Endothelial cell of umbilical vein (primary cell): Measurements from ENCODE around the gene PPTC7. TPM values are rescaled to one million over a fixed set of nuclear protein-coding genes. Genes with fewer than 3 reads are reported as not detected.

ENCODE experiments used
- BruUV-seq: library from RNA; stranded (reverse); fragments of 400-500 nt; replicated peaks from 2 replicates; lab custom pipeline; 2021; lab: Mats Ljungman, UMichigan
- CTCF ChIA-PET: fragments of 300-600, 350-600 bp; sonication (Branson Sonifier 250); formaldehyde crosslinking; loops from one replicate; lab custom pipeline; 2021; ENCODE audit warnings: antibody characterized with exemption, inconsistent platforms; lab: Charles Lee
- POLR2A ChIA-PET: fragments of 300-600, 350-600 bp; sonication (Branson Sonifier 250); formaldehyde crosslinking; loops from one replicate; lab custom pipeline; 2021; ENCODE audit warnings: antibody characterized with exemption, inconsistent platforms; lab: Charles Lee
- DNase-seq: peaks from one replicate; pipeline ENCODE4 v3.0.0-alpha.2; 2011; ENCODE audit warnings: low read depth, low spot score
- FAIRE-seq: peaks from 2 replicates; lab custom pipeline; 2011; peaks lifted over from hg19 to GRCh38; lab: Jason Lieb, UNC
- H2AFZ ChIP-seq: 2 replicates; pipeline ENCODE4 v1.6.0; 2012; ENCODE audit warnings: low read depth, low read length, control low read depth, inconsistent platforms
- H3K27ac ChIP-seq: 2 replicates; pipeline ENCODE4 v1.5.1; 2011; ENCODE audit warnings: low read depth, mild to moderate bottlenecking, control low read depth, low read length, moderate library complexity; ENCODE audit not compliant: insufficient read depth
- H3K27me3 ChIP-seq, 2 experiments: 2 replicates each; pipeline versions ENCODE4 v1.6.0 to v1.6.1; 2011; ENCODE audit warnings: low read length in 2 of 2, mixed read lengths in 1 of 2; ENCODE audit not compliant: control insufficient read depth in 2 of 2, insufficient read depth in 2 of 2
- H3K36me3 ChIP-seq, 2 experiments: 2 replicates in 1 of 2; 3 replicates in 1 of 2; pipeline ENCODE4 v1.5.1; 2011; ENCODE audit warnings: low read length in 2 of 2, mild to moderate bottlenecking in 1 of 2, moderate library complexity in 1 of 2; ENCODE audit not compliant: control insufficient read depth in 2 of 2, insufficient read depth in 2 of 2; ENCODE audit errors: extremely low read depth in 1 of 2
- H3K4me1 ChIP-seq: 3 replicates; pipeline ENCODE4 v1.5.1; 2011; ENCODE audit warnings: mild to moderate bottlenecking, low read length; ENCODE audit not compliant: control insufficient read depth, insufficient read depth; ENCODE audit errors: extremely low read depth
- H3K4me2 ChIP-seq: 2 replicates; pipeline ENCODE4 v1.6.1; 2011; ENCODE audit warnings: low read length, control low read depth, mixed read lengths; ENCODE audit not compliant: insufficient read depth
- H3K4me3 ChIP-seq, 3 experiments: fragments of 200-600 bp in 1 of 3; sonication (generic), shearing (Covaris generic) in 1 of 3; replicated peaks in 1 of 3; 2 replicates each; pipeline ENCODE4 v1.5.1; 2011 to 2016; ENCODE audit warnings: control low read depth in 3 of 3, low read length in 3 of 3, mild to moderate bottlenecking in 2 of 3, inconsistent platforms in 1 of 3, low read depth in 1 of 3, moderate library complexity in 1 of 3; ENCODE audit not compliant: insufficient read depth in 1 of 3
- H3K79me2 ChIP-seq: 2 replicates; pipeline ENCODE4 v1.6.0; 2012; ENCODE audit warnings: low read length, inconsistent platforms; ENCODE audit not compliant: control insufficient read depth, insufficient read depth
- H3K9ac ChIP-seq: replicated peaks from 2 replicates; pipeline ENCODE3; 2011; ENCODE audit warnings: low read length, control low read depth; ENCODE audit not compliant: insufficient read depth; ENCODE audit errors: extremely low read depth
- H3K9me1 ChIP-seq: replicated peaks from 3 replicates; pipeline ENCODE4 v1.6.0; 2011; ENCODE audit warnings: mild to moderate bottlenecking, low read length; ENCODE audit not compliant: control insufficient read depth, insufficient read depth; ENCODE audit errors: extremely low read depth
- H3K9me3 ChIP-seq: replicated peaks from 2 replicates; pipeline ENCODE4 v1.5.1; 2012; ENCODE audit warnings: low read length, inconsistent platforms; ENCODE audit not compliant: control insufficient read depth, insufficient read depth
- H4K20me1 ChIP-seq: replicated peaks from 2 replicates; pipeline ENCODE3; 2011; ENCODE audit warnings: mild to moderate bottlenecking, low read length; ENCODE audit not compliant: control insufficient read depth, insufficient read depth; ENCODE audit errors: extremely low read depth
- EZH2 ChIP-seq: IDR thresholded peaks from 2 replicates; pipeline ENCODE4 v1.6.1; 2012; ENCODE audit warnings: borderline replicate concordance, low read depth, mild to moderate bottlenecking, moderate library complexity, low read length, inconsistent platforms; ENCODE audit not compliant: severe bottlenecking
- FOS ChIP-seq: IDR thresholded peaks from 2 replicates; pipeline ENCODE4 v1.6.1; 2011; ENCODE audit warnings: mild to moderate bottlenecking, low read length, moderate library complexity, borderline replicate concordance; ENCODE audit not compliant: insufficient read depth
- GATA2 ChIP-seq: IDR thresholded peaks from 2 replicates; pipeline ENCODE4 v1.7.0; 2011; ENCODE audit warnings: low read depth, mild to moderate bottlenecking, moderate library complexity, mixed read lengths, low read length; ENCODE audit not compliant: insufficient read length, insufficient read depth
- JUN ChIP-seq: IDR thresholded peaks from 2 replicates; pipeline ENCODE4 v1.6.1; 2011; ENCODE audit warnings: borderline replicate concordance, low read depth; ENCODE audit not compliant: insufficient read length, insufficient read depth
- MAX ChIP-seq: IDR thresholded peaks from 2 replicates; pipeline ENCODE4 v1.6.1; 2011; ENCODE audit not compliant: insufficient read depth, insufficient read length
- MYC ChIP-seq: IDR thresholded peaks from one replicate; pipeline ENCODE4 v1.6.1; 2011; ENCODE audit warnings: mild to moderate bottlenecking, low read depth, low read length
- POLR2A ChIP-seq: IDR thresholded peaks from 2 replicates; pipeline ENCODE4 v1.6.1; 2012; ENCODE audit warnings: low read depth, mild to moderate bottlenecking, control low read depth, low read length
- POLR2AphosphoS5 ChIP-seq: IDR thresholded peaks from 2 replicates; pipeline ENCODE4 v1.6.1; 2012; ENCODE audit warnings: low read depth, mild to moderate bottlenecking, control low read depth, low read length, moderate library complexity; ENCODE audit not compliant: insufficient read depth
- dilution Hi-C: fragments of 300-500 bp; cut with MboI; formaldehyde crosslinking; loops from one replicate; pipeline ENCODE4 v1.15.0; 2019; ENCODE audit warnings: low sequenced_read_pairs; ENCODE audit not compliant: extremely low pct_ligation_motif_present
- intact Hi-C: fragments of 100-400 bp; cut with micrococcal nuclease; formaldehyde crosslinking; loops from one replicate; pipeline ENCODE4 v1.10.0; 2022
- polyA plus RNA-seq, 4 experiments: library from polyadenylated mRNA; depleted of rRNA in 3 of 4; stranded (reverse) in 3 of 4; unstranded in 1 of 4; fragments of >200 nt; gene quantifications; 2 replicates each; pipeline versions ENCODE4 v1.2.1 to v1.2.3, GENCODE V29; 2011 to 2012; ENCODE audit warnings: missing spikeins in 1 of 4
- total RNA-seq: library from RNA; stranded (reverse); gene quantifications from 2 replicates; pipeline ENCODE4 v1.2.3, GENCODE V29; 2021
- TF ChIP-seq, protein P1 (sequence below), 2 donors: IDR thresholded peaks; 1 replicate in 1 of 2; 2 replicates in 1 of 2; pipeline ENCODE4 v1.5.1; 2011; ENCODE audit warnings: low read length in 2 of 2, mild to moderate bottlenecking in 2 of 2, moderate library complexity in 2 of 2, control low read depth in 1 of 2, inconsistent platforms in 1 of 2, low read depth in 1 of 2; ENCODE audit not compliant: insufficient read depth in 1 of 2; ENCODE audit errors: extremely low read depth in 1 of 2

The PPTC7 gene
- total and polyA plus RNA-seq, 2 donors (not counting 3 experiments of a cell fraction or from before 2014, with no cell fraction given) = 8.4 to 15.2 TPM

- dilution Hi-C loops = no loop called here
- Histone ChIP-seq H3K27me3 (no peaks in the 10 kb centered on the region), H2AFZ (no peak overlapping the region), H3K36me3 (no peaks in the 10 kb centered on the region), H3K9me1 (no peaks in the 10 kb centered on the region), H3K79me2 (peaks cover 90% of the 10 kb centered on the region), H3K9me3 (no peaks in the 10 kb centered on the region), H3K4me2 (no peak overlapping the region), H3K4me1 (no peaks in the 10 kb centered on the region), H3K27ac (no peak overlapping the region), H3K9ac (no peak overlapping the region), H4K20me1 (peaks cover 3% of the 10 kb centered on the region), H3K4me3 (no peak overlapping the region)
- peak; percentile 46 for FAIRE-seq
- intact Hi-C loops = no loop called here
- no TSS peak for BruUV-seq
- no peak for DNase-seq
- TF ChIP-seq GATA2 (no peak), JUN (no peak), EZH2 (no peak), MYC (no peak), POLR2AphosphoS5 (no peak), POLR2A (no peak), FOS (no peak), MAX (no peak)
- TF ChIP-seq, protein P1, sequence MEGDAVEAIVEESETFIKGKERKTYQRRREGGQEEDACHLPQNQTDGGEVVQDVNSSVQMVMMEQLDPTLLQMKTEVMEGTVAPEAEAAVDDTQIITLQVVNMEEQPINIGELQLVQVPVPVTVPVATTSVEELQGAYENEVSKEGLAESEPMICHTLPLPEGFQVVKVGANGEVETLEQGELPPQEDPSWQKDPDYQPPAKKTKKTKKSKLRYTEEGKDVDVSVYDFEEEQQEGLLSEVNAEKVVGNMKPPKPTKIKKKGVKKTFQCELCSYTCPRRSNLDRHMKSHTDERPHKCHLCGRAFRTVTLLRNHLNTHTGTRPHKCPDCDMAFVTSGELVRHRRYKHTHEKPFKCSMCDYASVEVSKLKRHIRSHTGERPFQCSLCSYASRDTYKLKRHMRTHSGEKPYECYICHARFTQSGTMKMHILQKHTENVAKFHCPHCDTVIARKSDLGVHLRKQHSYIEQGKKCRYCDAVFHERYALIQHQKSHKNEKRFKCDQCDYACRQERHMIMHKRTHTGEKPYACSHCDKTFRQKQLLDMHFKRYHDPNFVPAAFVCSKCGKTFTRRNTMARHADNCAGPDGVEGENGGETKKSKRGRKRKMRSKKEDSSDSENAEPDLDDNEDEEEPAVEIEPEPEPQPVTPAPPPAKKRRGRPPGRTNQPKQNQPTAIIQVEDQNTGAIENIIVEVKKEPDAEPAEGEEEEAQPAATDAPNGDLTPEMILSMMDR (IDR thresholded peaks at IDR 0.05; ENCODE audit: extremely low read depth in 1 of 2, insufficient read depth in 1 of 2, low read depth in 1 of 2, low read length in 2 of 2) = no peak
- CTCF ChIA-PET = interaction anchor here (2.1 kb wide), 1 partner anchor 39 kb away, joined by 5 read pairs; no protein-coding TSS in a partner anchor
- POLR2A ChIA-PET = no interaction called here
Observed at GRCh38 chr12:110561471-110562201, 21.5 kb downstream of the PPTC7 start.
